ENCODE measurements around the gene MRPL43. TPM values are rescaled to one million over a fixed set of nuclear protein-coding genes. Genes with fewer than 3 reads are reported as not detected.

MRPL43 gene
- polyA plus RNA-seq, 1 experiment = 72.3 TPM

DNA sequence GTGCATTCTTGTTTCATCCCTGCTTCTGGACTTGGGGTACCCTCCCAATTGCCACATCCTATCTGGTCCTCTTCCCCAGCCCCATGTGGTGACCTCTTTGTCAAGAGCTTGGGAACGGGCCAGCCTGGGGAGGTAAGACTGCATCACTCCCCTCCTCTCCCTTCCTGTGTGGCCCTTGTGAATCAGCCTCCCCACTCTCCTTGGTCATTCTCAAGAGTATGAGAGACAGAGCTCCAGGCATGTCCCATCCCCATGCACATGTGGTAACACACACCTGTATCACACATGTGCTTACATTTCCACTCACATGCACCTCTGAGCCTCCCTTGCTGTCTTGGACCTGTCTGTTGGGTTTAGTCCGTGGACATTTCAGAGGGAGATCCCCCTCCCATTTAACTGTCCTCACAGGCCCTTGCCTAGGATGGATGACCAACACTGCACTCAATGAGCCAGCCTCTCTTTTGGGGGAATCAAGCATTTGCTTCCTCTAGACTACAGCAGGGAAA lies 2.6 kb downstream of the MRPL43 start:
- TF ChIP-seq CTCF (IDR thresholded peaks at IDR 0.05; ENCODE audit: low read depth, low read length) = no peak
- Histone ChIP-seq H3K27me3 (ENCODE audit: control insufficient read depth, insufficient read depth, low read length) (no peaks in the 10 kb centered on the region), H3K27ac (ENCODE audit: low read depth, low read length) (no peak overlapping the region), H3K4me3 (ENCODE audit: low read depth, low read length) (no peak overlapping the region), H3K9me3 (ENCODE audit: control insufficient read depth, insufficient read depth, low read length) (no peaks in the 10 kb centered on the region; the same call in 1 of the 2 replicates)
- POLR2A ChIA-PET = no interaction called here
- DNase-seq (ENCODE audit: low read depth, low spot score) = no peak
- CTCF ChIA-PET = interaction anchor here (0.7 to 5.7 kb wide), 4 partner anchors 10 to 30 kb away, joined by 3 to 24 read pairs (median 6); no protein-coding TSS in a partner anchor

DNA sequence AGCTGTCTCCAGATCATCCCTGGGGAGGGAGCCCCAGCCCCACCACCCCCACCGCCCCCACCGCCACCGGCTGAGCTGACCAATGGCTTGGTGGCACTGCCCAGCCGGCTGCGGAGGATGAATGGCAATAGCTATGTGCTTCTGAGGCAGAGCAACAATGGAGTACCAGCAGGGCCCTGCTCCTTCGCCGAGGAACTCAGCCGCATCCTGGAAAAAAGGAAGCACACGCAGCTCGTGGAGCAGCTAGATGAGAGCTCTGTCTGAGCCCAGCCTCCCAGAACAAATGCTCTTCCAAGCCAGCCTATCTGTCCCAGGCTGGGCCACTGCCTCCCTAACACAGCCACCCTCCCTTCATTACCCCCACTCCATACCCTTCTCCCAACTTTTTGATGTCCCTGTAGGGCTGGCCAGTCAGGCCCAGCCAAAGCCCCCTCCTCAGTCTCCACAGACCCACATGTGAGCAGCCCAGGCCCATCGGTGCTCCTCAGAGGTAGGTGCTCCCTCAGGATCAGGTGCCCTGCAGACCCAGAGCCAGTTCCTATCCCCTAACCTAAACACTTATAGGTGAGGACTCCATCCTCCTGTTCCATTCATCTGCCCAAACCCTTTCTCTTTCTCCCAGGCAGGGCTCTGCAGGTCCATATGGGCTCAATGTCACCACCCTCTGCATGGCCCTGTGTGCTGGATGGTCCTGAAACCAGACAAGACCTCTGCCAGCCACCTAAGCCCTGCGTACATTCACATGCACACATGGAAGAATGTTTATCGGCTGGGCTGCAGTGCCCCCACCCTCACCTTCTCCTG lies 3.2 kb downstream of the MRPL43 start:
- ChIA-PET POLR2A (no interaction called here), CTCF (interaction anchor here (0.7 to 5.7 kb wide), 2 partner anchors 10 to 13 kb away, joined by 3 to 24 read pairs; no protein-coding TSS in a partner anchor)
- no peak for DNase-seq (ENCODE audit: low read depth, low spot score)
- TF ChIP-seq CTCF (IDR thresholded peaks at IDR 0.05; ENCODE audit: low read depth, low read length) = no peak
- H3K27me3 ChIP-seq (ENCODE audit: control insufficient read depth, insufficient read depth, low read length) = no peaks in the 10 kb centered on the region
- no peaks in the 10 kb centered on the region; the same call in 1 of the 2 replicates for H3K9me3 ChIP-seq (ENCODE audit: control insufficient read depth, insufficient read depth, low read length)
- H3K4me3 ChIP-seq (ENCODE audit: low read depth, low read length) = no peak overlapping the region
- H3K27ac ChIP-seq (ENCODE audit: low read depth, low read length) = no peak overlapping the region

DNA sequence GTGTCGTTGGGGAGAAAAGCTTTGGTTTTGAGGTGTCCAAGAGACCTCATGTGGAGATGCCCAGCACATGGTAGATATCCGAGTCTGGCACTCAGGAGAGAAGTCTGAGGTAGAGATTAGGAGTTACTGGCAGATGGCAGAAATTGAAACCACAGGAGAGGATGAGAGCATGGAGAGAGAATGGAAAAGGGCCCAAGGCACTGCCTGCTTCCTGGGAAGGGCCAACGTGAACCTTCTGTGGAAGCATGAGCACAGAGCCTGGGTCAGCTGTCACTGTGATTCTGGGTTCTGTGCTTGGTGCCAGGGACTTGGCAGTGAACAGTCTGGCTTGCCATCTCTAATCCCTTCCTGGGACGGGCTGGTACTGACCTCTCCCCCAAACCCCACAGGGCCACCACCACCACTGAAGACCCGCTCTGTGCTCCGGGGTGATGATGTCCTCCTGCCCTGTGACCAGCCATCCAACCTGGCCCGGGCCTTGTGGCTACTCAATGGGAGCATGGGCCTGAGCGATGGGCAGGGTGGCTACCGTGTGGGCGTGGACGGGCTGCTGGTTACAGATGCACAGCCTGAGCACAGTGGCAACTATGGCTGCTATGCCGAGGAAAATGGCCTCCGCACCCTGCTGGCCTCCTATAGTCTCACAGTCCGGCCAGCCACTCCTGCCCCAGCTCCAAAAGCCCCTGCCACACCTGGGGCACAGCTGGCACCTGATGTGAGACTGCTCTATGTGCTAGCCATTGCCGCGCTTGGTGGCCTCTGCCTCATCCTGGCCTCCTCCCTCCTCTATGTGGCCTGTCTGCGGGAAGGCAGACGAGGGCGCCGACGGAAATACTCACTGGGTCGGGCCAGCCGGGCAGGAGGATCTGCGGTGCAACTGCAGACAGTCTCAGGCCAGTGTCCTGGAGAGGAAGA lies 4.1 kb downstream of the MRPL43 start:
- CTCF ChIA-PET = interaction anchor here (0.7 kb wide), 1 partner anchor 11 kb away, joined by 3 read pairs; no protein-coding TSS in a partner anchor
- H3K27me3 ChIP-seq (ENCODE audit: control insufficient read depth, insufficient read depth, low read length) = no peaks in the 10 kb centered on the region
- H3K4me3 ChIP-seq (ENCODE audit: low read depth, low read length) = no peak overlapping the region
- DNase-seq (ENCODE audit: low read depth, low spot score) = no peak
- POLR2A ChIA-PET = no interaction called here
- no peak overlapping the region for H3K27ac ChIP-seq (ENCODE audit: low read depth, low read length)
- no peaks in the 10 kb centered on the region; the same call in 1 of the 2 replicates for H3K9me3 ChIP-seq (ENCODE audit: control insufficient read depth, insufficient read depth, low read length)
- TF ChIP-seq CTCF (IDR thresholded peaks at IDR 0.05; ENCODE audit: low read depth, low read length) = no peak

GRCh38 chr10:100981178-100981772 lies 6.0 kb downstream of the MRPL43 start:
- ChIA-PET POLR2A (interaction anchor here (0.6 kb wide), 1 partner anchor 26 kb away, joined by 6 read pairs; no protein-coding TSS in a partner anchor), CTCF (interaction anchor here (0.6 to 1.0 kb wide), 2 partner anchors 11 to 1472 kb away, joined by 3 to 6 read pairs; no protein-coding TSS in a partner anchor)
- DNase-seq (ENCODE audit: low read depth, low spot score) = no peak
- H3K9me3 ChIP-seq (ENCODE audit: control insufficient read depth, insufficient read depth, low read length) = no peaks in the 10 kb centered on the region
- TF ChIP-seq CTCF (IDR thresholded peaks at IDR 0.05; ENCODE audit: low read depth, low read length) = no peak
- no peaks in the 10 kb centered on the region for H3K27me3 ChIP-seq (ENCODE audit: control insufficient read depth, insufficient read depth, low read length)
- H3K27ac ChIP-seq (ENCODE audit: low read depth, low read length) = no peak overlapping the region
- H3K4me3 ChIP-seq (ENCODE audit: low read depth, low read length) = no peak overlapping the region

Measured in AG04450 (cell line).